ENCODE measurements around the gene NLGN1.

Gene NLGN1

GRCh38 chr3:174242311-174243041, 844.9 kb downstream of the NLGN1 start:
- H3K27me3 Mint-ChIP-seq = no peaks in the 10 kb centered on the region
- no peak for ATAC-seq

DNA sequence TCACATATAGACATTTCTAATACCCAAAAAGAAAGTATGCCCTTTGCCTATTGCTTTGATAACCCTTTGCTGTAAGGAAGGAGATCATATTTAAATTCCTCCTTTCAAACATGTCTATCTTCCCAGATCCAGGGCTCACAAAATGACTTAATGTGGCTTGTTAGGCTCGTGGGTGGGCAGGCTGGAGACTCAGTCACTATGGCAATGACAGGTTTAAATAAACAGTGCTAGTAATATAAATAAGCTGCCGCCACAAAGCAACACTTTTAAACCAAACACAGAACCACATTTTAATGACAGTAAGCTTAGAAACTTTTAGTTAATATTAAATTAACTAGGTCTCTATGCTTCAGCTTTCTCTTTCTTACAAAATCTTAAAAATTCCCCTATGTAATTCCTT, 845.6 kb downstream of the NLGN1 start:
- H3K27me3 Mint-ChIP-seq = no peaks in the 10 kb centered on the region
- no peak overlapping the region for H3K4me3 Mint-ChIP-seq
- no peak overlapping the region for H3K27ac Mint-ChIP-seq
- H3K9me3 Mint-ChIP-seq = no peaks in the 10 kb centered on the region
- ATAC-seq = no peak
- no peaks in the 10 kb centered on the region for H3K4me1 Mint-ChIP-seq
- DNase-seq = no peak

More at GRCh38 chr3:174242311-174243041, 844.9 kb downstream of the NLGN1 start:
- H3K9me3 Mint-ChIP-seq = no peaks in the 10 kb centered on the region
- H3K27ac Mint-ChIP-seq = no peak overlapping the region
- no peaks in the 10 kb centered on the region for H3K4me1 Mint-ChIP-seq
- H3K4me3 Mint-ChIP-seq = no peak overlapping the region
- DNase-seq = no peak

DNA sequence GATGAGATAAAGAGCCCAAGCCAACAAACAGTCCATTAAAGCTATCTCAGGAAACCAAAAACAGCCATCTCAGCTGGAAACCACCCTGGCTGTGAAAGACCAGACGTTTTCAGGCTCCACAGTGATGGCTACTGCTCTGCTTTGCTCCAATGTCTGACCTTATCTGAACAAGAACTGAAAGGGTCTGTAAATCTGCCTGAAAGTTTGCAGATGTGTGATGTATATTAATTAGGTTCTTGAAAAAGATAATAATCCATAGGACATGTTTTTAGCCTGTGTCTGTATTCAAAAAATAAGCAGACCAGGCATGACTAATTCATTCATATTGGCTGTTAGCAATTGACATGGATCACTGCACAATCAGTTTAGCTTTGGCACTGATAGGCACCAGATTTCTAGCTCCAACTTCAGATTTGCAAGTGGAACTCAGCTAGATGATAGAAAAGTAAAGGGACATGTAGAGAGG, 850.2 kb downstream of the NLGN1 start:
- no peaks in the 10 kb centered on the region for H3K27me3 Mint-ChIP-seq
- H3K27ac Mint-ChIP-seq = no peak overlapping the region
- ATAC-seq = no peak
- H3K4me3 Mint-ChIP-seq = no peak overlapping the region
- no peaks in the 10 kb centered on the region for H3K4me1 Mint-ChIP-seq
- DNase-seq = no peak
- H3K9me3 Mint-ChIP-seq = no peaks in the 10 kb centered on the region

GRCh38 chr3:174251681-174252080, 854.1 kb downstream of the NLGN1 start:
- DNase-seq = no peak
- no peak for ATAC-seq
- no peaks in the 10 kb centered on the region for H3K4me1 Mint-ChIP-seq
- H3K9me3 Mint-ChIP-seq = no peaks in the 10 kb centered on the region
- no peaks in the 10 kb centered on the region for H3K27me3 Mint-ChIP-seq
- no peak overlapping the region for H3K4me3 Mint-ChIP-seq
- H3K27ac Mint-ChIP-seq = no peak overlapping the region

GRCh38 chr3:174253196-174253823, 855.8 kb downstream of the NLGN1 start:
- no peak for ATAC-seq
- no peak for DNase-seq
- Mint-ChIP-seq H3K9me3 (no peaks in the 10 kb centered on the region), H3K4me1 (no peaks in the 10 kb centered on the region), H3K27me3 (no peaks in the 10 kb centered on the region), H3K27ac (no peak overlapping the region), H3K4me3 (no peak overlapping the region)

DNA sequence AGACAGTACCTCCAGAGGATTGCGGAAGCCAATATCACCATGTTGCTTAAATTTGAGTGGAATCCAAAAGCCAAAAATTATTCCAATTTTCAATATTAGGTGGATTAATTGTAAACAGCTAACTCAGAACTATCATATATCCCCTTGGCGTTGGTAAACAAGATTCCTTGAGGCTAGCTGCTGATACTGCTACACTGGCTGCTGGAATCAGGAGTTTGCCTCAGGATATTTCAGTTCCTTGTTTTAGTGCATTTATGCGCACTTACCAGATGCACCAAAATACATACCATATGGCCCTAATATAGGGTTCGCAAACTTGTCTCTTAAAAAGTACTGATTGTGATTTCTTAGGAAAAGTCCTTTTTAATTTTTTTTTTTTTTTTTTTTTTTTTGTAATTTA, 856.4 kb downstream of the NLGN1 start:
- H3K27me3 Mint-ChIP-seq = no peaks in the 10 kb centered on the region

GRCh38 chr3:174255454-174255853, 857.9 kb downstream of the NLGN1 start:
- H3K4me1 Mint-ChIP-seq = no peaks in the 10 kb centered on the region
- DNase-seq = no peak
- H3K27me3 Mint-ChIP-seq = no peaks in the 10 kb centered on the region
- H3K27ac Mint-ChIP-seq = no peak overlapping the region
- no peak for ATAC-seq
- no peak overlapping the region for H3K4me3 Mint-ChIP-seq
- H3K9me3 Mint-ChIP-seq = no peaks in the 10 kb centered on the region

More for the DNA sequence above, 856.4 kb downstream of the NLGN1 start:
- no peak for ATAC-seq
- Mint-ChIP-seq H3K27ac (no peak overlapping the region), H3K4me3 (no peak overlapping the region), H3K9me3 (no peaks in the 10 kb centered on the region), H3K4me1 (no peaks in the 10 kb centered on the region)
- no peak for DNase-seq

DNA sequence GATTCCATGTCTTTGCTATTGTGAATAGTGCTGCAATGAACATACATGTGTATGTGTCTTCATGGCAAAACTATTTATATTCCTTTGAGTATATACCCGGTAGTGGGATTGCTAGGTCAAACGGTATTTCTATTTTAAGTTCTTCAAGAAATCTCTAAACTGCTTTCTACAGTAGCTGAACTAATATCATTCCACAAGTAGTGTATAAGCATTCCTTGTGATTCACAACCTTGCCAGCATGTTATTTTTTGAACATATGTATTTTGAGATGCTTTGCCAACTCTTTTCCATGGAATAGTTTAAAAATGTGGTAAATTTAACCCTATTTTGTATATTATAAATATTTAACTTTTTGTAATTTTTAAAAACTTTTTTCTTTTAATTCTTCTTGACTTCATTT, 868.9 kb downstream of the NLGN1 start:
- no peak overlapping the region for H3K27ac Mint-ChIP-seq
- DNase-seq (no peak), ATAC-seq (no peak)
- no peaks in the 10 kb centered on the region for H3K9me3 Mint-ChIP-seq
- no peaks in the 10 kb centered on the region for H3K27me3 Mint-ChIP-seq
- H3K4me3 Mint-ChIP-seq = no peak overlapping the region
- H3K4me1 Mint-ChIP-seq = no peaks in the 10 kb centered on the region

GRCh38 chr3:174268061-174268460, 870.5 kb downstream of the NLGN1 start:
- Mint-ChIP-seq H3K4me1 (no peaks in the 10 kb centered on the region), H3K27ac (no peak overlapping the region), H3K27me3 (no peaks in the 10 kb centered on the region), H3K4me3 (no peak overlapping the region), H3K9me3 (no peaks in the 10 kb centered on the region)
- DNase-seq (no peak), ATAC-seq (no peak)

DNA sequence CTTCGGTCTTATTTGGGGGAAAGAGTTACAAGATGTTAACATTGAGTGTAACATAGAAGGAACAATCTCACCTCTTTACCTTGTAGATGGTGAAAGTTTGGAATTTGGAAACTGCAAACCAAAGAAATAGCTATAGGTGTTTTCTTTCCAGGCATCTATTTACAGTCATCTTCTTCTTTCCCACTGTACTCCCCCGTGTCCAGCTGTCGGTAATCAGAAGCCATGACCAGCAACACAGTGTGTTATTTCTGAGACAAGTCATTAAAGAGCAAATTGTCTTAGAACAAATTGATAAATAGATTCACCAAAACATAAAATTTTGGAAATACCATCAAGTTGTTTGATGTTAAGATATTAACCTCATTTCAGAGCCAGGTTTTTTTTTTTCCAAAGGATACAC, 871.0 kb downstream of the NLGN1 start:
- no peak for DNase-seq
- ATAC-seq = no peak

GRCh38 chr3:174270841-174271240, 873.3 kb downstream of the NLGN1 start:
- Mint-ChIP-seq H3K4me1 (no peaks in the 10 kb centered on the region), H3K27ac (no peak overlapping the region), H3K9me3 (no peaks in the 10 kb centered on the region), H3K27me3 (no peaks in the 10 kb centered on the region), H3K4me3 (no peak overlapping the region)
- DNase-seq (no peak), ATAC-seq (no peak)

More for the DNA sequence above, 871.0 kb downstream of the NLGN1 start:
- Mint-ChIP-seq H3K27ac (no peak overlapping the region), H3K4me1 (no peaks in the 10 kb centered on the region), H3K4me3 (no peak overlapping the region), H3K27me3 (no peaks in the 10 kb centered on the region), H3K9me3 (no peaks in the 10 kb centered on the region)

DNA sequence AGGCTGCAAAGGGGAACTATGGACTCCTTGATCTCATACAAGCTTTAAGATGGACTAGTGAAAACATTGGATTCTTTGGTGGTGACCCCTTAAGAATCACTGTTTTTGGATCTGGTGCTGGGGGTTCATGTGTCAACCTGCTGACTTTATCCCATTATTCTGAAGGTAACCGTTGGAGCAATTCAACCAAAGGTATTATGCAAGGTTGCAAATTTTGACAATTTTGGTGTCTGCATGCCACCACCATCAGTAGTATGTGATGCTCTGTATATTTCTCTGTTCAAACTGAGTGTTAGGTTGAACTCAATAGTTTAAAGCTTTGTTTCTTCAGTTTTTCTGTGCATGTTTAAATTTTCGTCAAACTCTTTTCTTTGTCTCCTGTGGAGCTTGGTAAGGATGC, 877.8 kb downstream of the NLGN1 start:
- DNase-seq = no peak
- no peaks in the 10 kb centered on the region for H3K9me3 Mint-ChIP-seq
- no peaks in the 10 kb centered on the region for H3K4me1 Mint-ChIP-seq
- no peak for ATAC-seq
- H3K4me3 Mint-ChIP-seq = no peak overlapping the region
- H3K27me3 Mint-ChIP-seq = no peaks in the 10 kb centered on the region
- no peak overlapping the region for H3K27ac Mint-ChIP-seq

GRCh38 chr3:174276826-174277225, 879.3 kb downstream of the NLGN1 start:
- H3K9me3 Mint-ChIP-seq = no peaks in the 10 kb centered on the region
- DNase-seq (no peak), ATAC-seq (no peak)
- H3K4me3 Mint-ChIP-seq = no peak overlapping the region
- H3K4me1 Mint-ChIP-seq = no peaks in the 10 kb centered on the region
- no peaks in the 10 kb centered on the region for H3K27me3 Mint-ChIP-seq
- H3K27ac Mint-ChIP-seq = no peak overlapping the region

DNA sequence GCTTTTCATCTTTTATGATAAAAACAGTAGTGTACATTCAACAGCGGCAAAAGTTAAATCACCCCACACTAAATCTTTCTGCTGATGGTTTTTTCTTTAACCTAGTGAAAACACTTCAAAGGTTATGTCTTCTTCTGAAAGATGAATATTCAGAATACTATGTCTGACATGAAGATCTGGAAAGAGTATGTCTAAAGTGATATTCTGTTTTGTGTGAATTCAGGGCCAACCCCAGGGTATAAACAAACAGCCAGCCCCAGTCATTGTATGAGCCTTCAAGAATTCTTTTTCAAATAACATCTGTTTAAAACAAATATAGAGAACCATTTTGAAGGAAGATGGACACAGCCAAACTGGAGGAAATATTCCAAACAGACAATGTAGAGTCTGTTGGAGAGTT, 880.5 kb downstream of the NLGN1 start:
- H3K27ac Mint-ChIP-seq = no peak overlapping the region
- no peak overlapping the region for H3K4me3 Mint-ChIP-seq
- DNase-seq (no peak), ATAC-seq (no peak)
- H3K4me1 Mint-ChIP-seq = no peaks in the 10 kb centered on the region
- H3K9me3 Mint-ChIP-seq = no peaks in the 10 kb centered on the region
- no peaks in the 10 kb centered on the region for H3K27me3 Mint-ChIP-seq

- ATAC-seq (no peak), DNase-seq (no peak)
- Mint-ChIP-seq H3K9me3 (no peaks in the 10 kb centered on the region), H3K4me1 (no peaks in the 10 kb centered on the region), H3K4me3 (no peak overlapping the region), H3K27me3 (no peaks in the 10 kb centered on the region), H3K27ac (peak overlapping the region in 1 of 2 donors; percentile 37)
Observed at GRCh38 chr3:174280186-174280585, 882.6 kb downstream of the NLGN1 start.

- no peak for ATAC-seq
- DNase-seq = no peak
- Mint-ChIP-seq H3K4me1 (no peaks in the 10 kb centered on the region), H3K27me3 (no peaks in the 10 kb centered on the region), H3K27ac (no peak overlapping the region), H3K9me3 (peaks cover 0 to 4% of the 10 kb centered on the region in 2 donors), H3K4me3 (no peak overlapping the region)
Observed at GRCh38 chr3:174285242-174285864, 887.8 kb downstream of the NLGN1 start.

All from stimulated activated naive CD8-positive, alpha-beta T cell treated with anti-CD3 and anti-CD28 coated beads, Interleukin-15, amount 100 ng/mL, for 72 hours (primary cell).